HepG2 (cell line): ENCODE results near the gene ABCC1. TPM values are rescaled to one million over a fixed set of nuclear protein-coding genes. Genes with fewer than 3 reads are reported as not detected.

Experiments
- ATAC-seq: fragments of 200-7000 bp; cut with Tn5 transposase; 3 replicates; pipeline ENCODE4 v1.9.1; 2020; ENCODE audit warnings: mild to moderate bottlenecking, moderate library complexity
- BruUV-seq: library from RNA; stranded (reverse); fragments of 400-500 nt; replicated peaks from 2 replicates; lab custom pipeline; 2021; lab: Mats Ljungman, UMichigan
- CTCF ChIA-PET: fragments of 300-600 bp; formaldehyde crosslinking; extraction: SDS; loops from one replicate; lab custom pipeline; 2021; ENCODE audit warnings: low total read pairs, inconsistent platforms, low intra/inter-chr PET ratio; lab: Yijun Ruan, JAX
- POLR2A ChIA-PET: fragments of 350-600 bp; sonication (Branson Sonifier 250); formaldehyde crosslinking; loops from one replicate; lab custom pipeline; 2020; ENCODE audit warnings: antibody characterized with exemption, inconsistent platforms; lab: Yijun Ruan, JAX
- DNase-seq: peaks from one replicate; pipeline ENCODE4 v3.0.0-alpha.2; 2015; ENCODE audit warnings: low spot score
- FAIRE-seq: peaks from 3 replicates; lab custom pipeline; 2011; peaks lifted over from hg19 to GRCh38; lab: Jason Lieb, UNC
- H2AFZ ChIP-seq: one replicate; pipeline ENCODE4 v1.6.1; 2011; ENCODE audit warnings: low read length, inconsistent platforms
- H3K27ac ChIP-seq: fragments of 300-600 bp; 3 replicates; pipeline ENCODE4 v1.8.0; 2011; ENCODE audit warnings: mixed run types, mild to moderate bottlenecking, mixed read lengths, low read length, inconsistent platforms; ENCODE audit not compliant: insufficient read depth; ENCODE audit errors: extremely low read length
- H3K27me3 ChIP-seq, 2 experiments: fragments of 200-600 bp in 1 of 2; 2 replicates in 1 of 2; 3 replicates in 1 of 2; pipeline versions ENCODE4 v1.6.0 to v1.8.0; 2011; ENCODE audit warnings: low read length in 2 of 2, mild to moderate bottlenecking in 2 of 2, moderate library complexity in 2 of 2, inconsistent platforms in 1 of 2; ENCODE audit not compliant: insufficient read depth in 2 of 2, control insufficient read depth in 1 of 2
- H3K36me3 ChIP-seq, 2 experiments: fragments of 200-600 bp in 1 of 2; replicated peaks in 1 of 2; 2 replicates in 1 of 2; 3 replicates in 1 of 2; pipeline versions ENCODE4 v1.5.1 to v1.8.0; 2011; ENCODE audit warnings: low read length in 2 of 2, inconsistent platforms in 1 of 2; ENCODE audit not compliant: insufficient read depth in 2 of 2, control insufficient read depth in 1 of 2
- H3K4me1 ChIP-seq: 2 replicates; pipeline ENCODE4 v1.5.1; 2012; ENCODE audit warnings: low read length, inconsistent platforms; ENCODE audit not compliant: insufficient read depth
- H3K4me2 ChIP-seq: 2 replicates; pipeline ENCODE4 v1.6.0; 2011; ENCODE audit warnings: low read depth, low read length, inconsistent platforms
- H3K4me3 ChIP-seq, 3 experiments: fragments of 200-600 bp in 1 of 3; sonication (generic), shearing (Covaris generic) in 1 of 3; replicated peaks in 1 of 3; 2 replicates each; pipeline ENCODE4 v1.5.1; 2011 to 2016; ENCODE audit warnings: low read length in 3 of 3, inconsistent platforms in 2 of 3, low read depth in 2 of 3, mild to moderate bottlenecking in 2 of 3, control low read depth in 1 of 3, mixed read lengths in 1 of 3; ENCODE audit not compliant: insufficient read depth in 1 of 3
- H3K79me2 ChIP-seq: one replicate; pipeline ENCODE4 v1.6.1; 2011; ENCODE audit warnings: low read length, inconsistent platforms; ENCODE audit not compliant: insufficient read depth
- H3K9ac ChIP-seq: 2 replicates; pipeline ENCODE4 v1.6.0; 2011; ENCODE audit warnings: mild to moderate bottlenecking, low read depth, low read length, inconsistent platforms; ENCODE audit not compliant: insufficient read depth
- H3K9me3 ChIP-seq: 2 replicates; pipeline ENCODE4 v1.5.1; 2012; ENCODE audit warnings: mild to moderate bottlenecking, low read length
- H4K20me1 ChIP-seq: 2 replicates; pipeline ENCODE4 v1.6.0; 2011; ENCODE audit warnings: inconsistent platforms, mild to moderate bottlenecking, low read length, moderate library complexity; ENCODE audit not compliant: insufficient read depth
- EP300 ChIP-seq, 3 experiments: sonication (generic) in 1 of 3; formaldehyde crosslinking in 1 of 3; IDR thresholded peaks; 2 replicates each; pipeline versions ENCODE4 v1.5.1 to v1.6.1; 2011 to 2020; ENCODE audit warnings: low read depth in 2 of 3, low read length in 2 of 3, borderline replicate concordance in 1 of 3, improper control_type of control experiment in 1 of 3, mild to moderate bottlenecking in 1 of 3, missing genetic modification reagents in 1 of 3, moderate library complexity in 1 of 3
- IKZF1 ChIP-seq: fragments of 450-650 bp; IDR thresholded peaks from 2 replicates; pipeline ENCODE4 v1.7.1; 2016
- RBM22 ChIP-seq: fragments of 200-400 bp; formaldehyde crosslinking; optimal IDR thresholded peaks from 2 replicates; pipeline ENCODE3; 2017; ENCODE audit warnings: mild to moderate bottlenecking, low read length, moderate library complexity
- ZBTB21 ChIP-seq: sonication (generic); formaldehyde crosslinking; IDR thresholded peaks from 2 replicates; pipeline ENCODE4 v1.4.0; 2020; ENCODE audit warnings: missing genetic modification reagents
- ZBTB38 ChIP-seq: sonication (generic); formaldehyde crosslinking; IDR thresholded peaks from 2 replicates; pipeline ENCODE4 v1.5.1; 2020; ENCODE audit warnings: mild to moderate bottlenecking, missing genetic modification reagents
- ZNF263 ChIP-seq: sonication (generic); formaldehyde crosslinking; IDR thresholded peaks from 2 replicates; pipeline ENCODE4 v1.4.0; 2020; ENCODE audit warnings: missing genetic modification reagents
- ZNF280B ChIP-seq: sonication (generic); formaldehyde crosslinking; IDR thresholded peaks from 2 replicates; pipeline ENCODE4 v1.5.0; 2020; ENCODE audit warnings: missing genetic modification reagents, mild to moderate bottlenecking, borderline replicate concordance
- ZNF605 ChIP-seq: sonication (generic); formaldehyde crosslinking; IDR thresholded peaks from 2 replicates; pipeline ENCODE4 v1.8.0; 2022; ENCODE audit warnings: mild to moderate bottlenecking, missing genetic modification reagents
- ZNF629 ChIP-seq: sonication (generic); formaldehyde crosslinking; conservative IDR thresholded peaks from 2 replicates; pipeline ENCODE4 v1.5.0; 2020; ENCODE audit warnings: missing genetic modification reagents
- WGBS: methylation state at CpG from one replicate; pipeline ENCODE4 v1.1.6; 2017; ENCODE audit warnings: low lambda C conversion rate; 5-methylcytosine and 5-hydroxymethylcytosine counted together
- in situ Hi-C: cut with HindIII; loops from 2 replicates; pipeline ENCODE4 v1.10.0; 2017; ENCODE audit warnings: low pct_unique_long_range_greater_than_20kb; ENCODE audit not compliant: extremely low pct_ligation_motif_present
- intact Hi-C: fragments of 100-400 bp; cut with micrococcal nuclease; formaldehyde crosslinking; loops from one replicate; pipeline ENCODE4 v1.10.0; 2022; ENCODE audit not compliant: unreplicated experiment
- polyA plus RNA-seq, 8 experiments: library from polyadenylated mRNA; depleted of rRNA in 3 of 8; stranded (reverse) in 7 of 8; unstranded in 1 of 8; fragments of >200 nt; fragmentation: Illumina TruSeq in 4 of 8; extraction: Trizol in 4 of 8; gene quantifications; 2 replicates each; pipeline versions ENCODE4 v1.2.1 to v1.2.3, GENCODE V29; 2011 to 2016; ENCODE audit warnings: low read depth in 4 of 8, missing spikeins in 1 of 8, mixed read lengths in 1 of 8; ENCODE audit not compliant: insufficient read depth in 1 of 8
- total RNA-seq, 5 experiments: library from RNA; depleted of rRNA; stranded (reverse); fragments of >200 nt; fragmentation: Illumina TruSeq; extraction: Trizol; gene quantifications; 2 replicates each; pipeline ENCODE4 v1.2.3, GENCODE V29; 2016; ENCODE audit warnings: low read depth in 1 of 5
- TF ChIP-seq, protein P1 (sequence below): sonication (generic); formaldehyde crosslinking; IDR thresholded peaks from 2 replicates; pipeline ENCODE4 v1.4.0; 2020; ENCODE audit warnings: missing genetic modification reagents

Gene ABCC1
- total and polyA plus RNA-seq, 2 of the 13 experiments (the other 11 are each of a cell fraction or from before 2014, with no cell fraction given): 13.0 to 30.6 TPM

GRCh38 chr16:16036359-16036792 is 87.0 kb downstream of the ABCC1 start:
- Histone ChIP-seq H3K9me3 (no peaks in the 10 kb centered on the region), H3K4me1 (no peaks in the 10 kb centered on the region), H3K79me2 (no peaks in the 10 kb centered on the region), H3K36me3 (peaks cover 46 to 77% of the 10 kb centered on the region in 2 experiments), H3K27ac (no peak overlapping the region), H3K27me3 (no peaks in the 10 kb centered on the region), H4K20me1 (no peaks in the 10 kb centered on the region), H2AFZ (no peak overlapping the region), H3K9ac (no peak overlapping the region), H3K4me3 (no peak overlapping the region), H3K4me2 (no peak overlapping the region)
- WGBS: 98% methylated on average over 8 of the region's 8 CpGs
- ATAC-seq: no peak
- TF ChIP-seq RBM22: peak; percentile 14
- TF ChIP-seq, protein P1, sequence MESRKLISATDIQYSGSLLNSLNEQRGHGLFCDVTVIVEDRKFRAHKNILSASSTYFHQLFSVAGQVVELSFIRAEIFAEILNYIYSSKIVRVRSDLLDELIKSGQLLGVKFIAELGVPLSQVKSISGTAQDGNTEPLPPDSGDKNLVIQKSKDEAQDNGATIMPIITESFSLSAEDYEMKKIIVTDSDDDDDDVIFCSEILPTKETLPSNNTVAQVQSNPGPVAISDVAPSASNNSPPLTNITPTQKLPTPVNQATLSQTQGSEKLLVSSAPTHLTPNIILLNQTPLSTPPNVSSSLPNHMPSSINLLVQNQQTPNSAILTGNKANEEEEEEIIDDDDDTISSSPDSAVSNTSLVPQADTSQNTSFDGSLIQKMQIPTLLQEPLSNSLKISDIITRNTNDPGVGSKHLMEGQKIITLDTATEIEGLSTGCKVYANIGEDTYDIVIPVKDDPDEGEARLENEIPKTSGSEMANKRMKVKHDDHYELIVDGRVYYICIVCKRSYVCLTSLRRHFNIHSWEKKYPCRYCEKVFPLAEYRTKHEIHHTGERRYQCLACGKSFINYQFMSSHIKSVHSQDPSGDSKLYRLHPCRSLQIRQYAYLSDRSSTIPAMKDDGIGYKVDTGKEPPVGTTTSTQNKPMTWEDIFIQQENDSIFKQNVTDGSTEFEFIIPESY (CRISPR knock-in tag): peak; percentile 74
- 0 out of 2 replicates have a peak, but pooled peaks have one; percentile 29 for TF ChIP-seq ZNF263 (CRISPR knock-in tag)
- TF ChIP-seq ZBTB21: no peak
- TF ChIP-seq ZNF280B (CRISPR knock-in tag): peak; percentile 40; the same call in 1 of the 2 replicates
- peak; percentile 65 for TF ChIP-seq ZNF629 (CRISPR knock-in tag)
- no peak for TF ChIP-seq IKZF1
- no peak for TF ChIP-seq EP300 (IDR thresholded peaks at IDR 0.05; ENCODE audit: low read depth in 2 of 2, low read length in 2 of 2)
- 0 out of 2 replicates have a peak, but pooled peaks have one; percentile 12 for TF ChIP-seq EP300 (CRISPR knock-in tag; IDR thresholded peaks at IDR 0.05; ENCODE audit: borderline replicate concordance)
- TF ChIP-seq ZNF605 (CRISPR knock-in tag): peak; percentile 63; the same call in 1 of the 2 replicates
- TF ChIP-seq ZBTB38 (CRISPR knock-in tag): 0 out of 2 replicates have a peak, but pooled peaks have one; percentile 27
- ChIA-PET POLR2A (interaction anchor here (0.5 kb wide), 1 partner anchor 96 kb away, joined by 7 read pairs; no protein-coding TSS in a partner anchor), CTCF (no interaction called here)
- DNase-seq: no peak
- BruUV-seq: no TSS peak
- in situ Hi-C loops (no loop called here), intact Hi-C loops (no loop called here)
- no peak for FAIRE-seq
